Progenitor cell of endocrine pancreas (in vitro differentiated cells): ENCODE measurements around the gene SAFB. TPM values are rescaled to one million over a fixed set of nuclear protein-coding genes. Genes with fewer than 3 reads are reported as not detected.

ENCODE experiments used
- DNase-seq: peaks from one replicate; pipeline ENCODE4 v3.0.0; 2021; ENCODE audit warnings: low spot score; ENCODE audit not compliant: unreplicated experiment
- H3K27ac Mint-ChIP-seq: 2 replicates; pipeline ENCODE4 v1.8.0; 2021; ENCODE audit warnings: mild to moderate bottlenecking, moderate library complexity, mixed read lengths
- H3K27me3 Mint-ChIP-seq: 2 replicates; pipeline ENCODE4 v1.8.0; 2021; ENCODE audit warnings: mixed read lengths
- H3K36me3 Mint-ChIP-seq: 2 replicates; pipeline ENCODE4 v1.8.0; 2022; ENCODE audit warnings: mixed read lengths; ENCODE audit not compliant: insufficient read depth
- H3K4me1 Mint-ChIP-seq: 2 replicates; pipeline ENCODE4 v1.8.0; 2021; ENCODE audit warnings: low read depth, mixed read lengths
- H3K4me3 Mint-ChIP-seq: 2 replicates; pipeline ENCODE4 v1.8.0; 2021; ENCODE audit warnings: low read depth, mild to moderate bottlenecking, moderate library complexity, mixed read lengths
- H3K9me3 Mint-ChIP-seq: 2 replicates; pipeline ENCODE4 v1.8.0; 2021; ENCODE audit warnings: low read depth, mixed read lengths
- CTCF ChIP-seq: fragments of 200-600 bp; sonication (generic); IDR thresholded peaks from one replicate; pipeline ENCODE4 v1.5.0; 2021; ENCODE audit warnings: antibody characterized with exemption, mild to moderate bottlenecking; ENCODE audit not compliant: unreplicated experiment
- total RNA-seq: library from RNA; stranded (reverse); gene quantifications from 2 replicates; pipeline ENCODE4 v1.2.1, GENCODE V29; 2021

SAFB gene
- total RNA-seq, 1 donor from 2014 or later = 169 TPM

DNA sequence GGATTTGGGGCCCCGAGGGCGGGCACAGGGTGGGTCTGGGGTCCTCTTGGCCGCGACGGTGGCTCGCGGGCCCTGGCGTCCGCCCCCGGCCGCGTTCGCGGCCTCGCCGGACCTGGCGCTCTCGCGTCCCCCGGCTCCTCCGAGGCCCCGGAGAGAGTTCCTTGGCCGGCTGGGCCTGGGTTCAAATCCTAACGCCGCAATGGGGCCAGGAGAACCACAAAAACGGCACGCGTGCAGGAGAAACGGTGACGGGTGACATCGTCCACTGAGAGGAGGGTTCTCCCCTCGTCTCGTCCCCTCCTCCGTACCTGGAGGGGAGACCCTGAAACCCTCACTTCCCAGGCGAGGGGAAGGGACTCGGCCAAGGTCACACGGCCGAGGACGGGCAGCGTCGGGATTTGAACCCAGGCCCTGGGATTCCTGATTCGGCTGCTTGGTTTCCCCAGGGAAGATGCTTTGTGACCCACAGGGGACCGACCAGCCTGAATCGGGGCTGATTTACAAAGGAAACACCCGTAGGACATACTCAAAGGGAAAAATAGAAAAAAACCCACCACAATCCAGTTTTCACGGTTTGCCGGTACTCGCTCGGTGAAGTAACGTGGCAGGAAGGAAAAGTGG lies 624 bp downstream of the SAFB start:
- DNase-seq = no peak
- Mint-ChIP-seq H3K4me3 (peak overlapping the region; percentile 100), H3K36me3 (peaks cover 31% of the 10 kb centered on the region), H3K4me1 (peaks cover 41% of the 10 kb centered on the region), H3K27ac (peak overlapping the region; percentile 100), H3K9me3 (no peaks in the 10 kb centered on the region), H3K27me3 (no peaks in the 10 kb centered on the region)
- no peak for TF ChIP-seq CTCF

DNA sequence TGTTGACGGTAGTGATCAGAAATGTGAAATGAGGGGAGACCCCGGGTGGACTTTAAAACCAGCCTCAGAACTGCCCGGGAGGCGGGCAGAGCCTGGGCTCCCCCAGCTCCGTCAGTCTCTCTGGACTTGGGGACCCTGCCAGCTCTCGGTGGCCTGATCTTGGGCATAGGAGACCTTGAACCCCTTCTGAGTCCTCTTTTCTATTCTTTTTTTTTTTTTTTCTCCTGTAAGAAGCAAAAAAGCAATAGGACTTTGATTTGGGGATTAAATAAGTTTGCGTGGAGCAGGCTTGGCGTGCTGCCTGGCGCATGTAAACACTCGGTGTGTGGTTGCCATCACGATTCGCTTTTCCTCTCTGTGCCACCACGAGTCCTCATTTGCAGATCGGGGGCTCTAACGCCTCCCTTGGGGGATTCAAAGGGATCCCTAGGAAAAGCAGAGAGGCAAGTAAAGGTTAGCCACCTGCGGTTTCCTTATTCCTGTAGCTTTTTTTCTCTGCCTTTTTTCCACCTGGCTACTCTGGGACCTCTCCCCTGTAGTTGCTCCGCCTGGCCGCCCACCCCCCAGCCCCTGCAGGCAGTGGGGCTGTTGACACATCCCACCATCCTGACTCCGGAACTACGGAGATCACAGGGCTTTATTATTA lies 1.3 kb downstream of the SAFB start:
- H3K36me3 Mint-ChIP-seq = peaks cover 32% of the 10 kb centered on the region
- H3K4me3 Mint-ChIP-seq = peak overlapping the region; percentile 100
- H3K4me1 Mint-ChIP-seq = peaks cover 41% of the 10 kb centered on the region
- no peak for DNase-seq
- no peaks in the 10 kb centered on the region for H3K9me3 Mint-ChIP-seq
- TF ChIP-seq CTCF = no peak
- H3K27me3 Mint-ChIP-seq = no peaks in the 10 kb centered on the region
- H3K27ac Mint-ChIP-seq = peak overlapping the region; percentile 97

DNA sequence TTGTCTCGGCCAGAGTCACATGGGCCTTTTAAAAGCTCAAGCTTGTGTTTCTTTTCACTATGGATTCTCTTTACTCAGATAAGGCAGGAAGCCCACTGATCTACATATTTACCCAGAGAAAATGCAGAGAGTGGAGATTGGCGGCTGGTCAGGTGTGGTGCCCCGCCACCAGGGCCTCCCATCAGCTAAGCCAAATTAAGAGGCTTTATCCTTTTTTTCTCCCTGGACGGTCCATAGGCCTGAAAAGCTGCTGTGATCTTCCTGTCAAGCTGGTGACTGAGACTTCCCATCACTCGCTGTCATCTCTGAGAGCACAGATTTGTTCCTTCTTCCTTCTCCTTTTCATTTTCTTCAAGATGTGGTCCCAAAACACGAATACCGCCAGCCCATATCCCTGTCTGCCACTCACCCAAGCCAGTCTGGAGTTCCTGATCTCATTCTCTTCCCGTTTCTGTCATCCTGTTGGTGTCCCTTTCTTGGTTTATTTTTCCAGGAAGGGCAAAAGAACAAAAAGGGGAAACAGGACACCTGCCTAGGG lies 1.9 kb downstream of the SAFB start:
- peaks cover 41% of the 10 kb centered on the region for H3K4me1 Mint-ChIP-seq
- peak overlapping the region; percentile 97 for H3K27ac Mint-ChIP-seq
- no peak for TF ChIP-seq CTCF
- peak overlapping the region; percentile 100 for H3K4me3 Mint-ChIP-seq
- H3K36me3 Mint-ChIP-seq = peaks cover 31% of the 10 kb centered on the region
- H3K9me3 Mint-ChIP-seq = no peaks in the 10 kb centered on the region
- H3K27me3 Mint-ChIP-seq = no peaks in the 10 kb centered on the region
- no peak for DNase-seq

- no peaks in the 10 kb centered on the region for H3K27me3 Mint-ChIP-seq
- H3K27ac Mint-ChIP-seq = peak overlapping the region; percentile 97
- no peak for DNase-seq
- no peaks in the 10 kb centered on the region for H3K9me3 Mint-ChIP-seq
- H3K36me3 Mint-ChIP-seq = peaks cover 29% of the 10 kb centered on the region
- peaks cover 41% of the 10 kb centered on the region for H3K4me1 Mint-ChIP-seq
- H3K4me3 Mint-ChIP-seq = peak overlapping the region; percentile 100
- no peak for TF ChIP-seq CTCF
Measured at GRCh38 chr19:5625641-5626040, 2.8 kb downstream of the SAFB start.

DNA sequence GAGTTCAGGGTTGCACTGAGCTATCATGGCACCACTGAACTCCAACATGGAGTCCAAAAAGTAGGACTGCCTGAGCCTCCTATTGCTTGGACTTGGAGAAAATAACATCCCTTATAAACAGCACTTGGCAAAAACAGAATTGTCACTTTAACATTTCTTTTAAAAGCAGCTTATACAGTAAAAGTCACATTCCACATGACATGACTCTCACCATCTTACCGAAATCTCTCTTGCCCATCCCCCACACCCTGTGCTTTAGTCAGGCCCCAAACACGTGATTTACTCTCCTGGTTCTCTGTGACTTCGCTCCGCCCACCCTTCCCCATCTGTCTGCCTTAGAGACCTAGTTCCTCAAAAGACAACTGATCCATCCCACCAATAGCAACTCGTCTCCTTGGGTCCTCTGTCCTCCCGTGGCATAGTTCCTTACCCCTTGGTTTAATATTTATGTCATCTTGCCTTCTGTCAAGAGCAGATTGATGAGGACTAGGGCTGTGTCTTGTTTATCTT lies 4.6 kb downstream of the SAFB start:
- TF ChIP-seq CTCF = no peak
- no peaks in the 10 kb centered on the region for H3K27me3 Mint-ChIP-seq
- DNase-seq = no peak
- peaks cover 33% of the 10 kb centered on the region for H3K36me3 Mint-ChIP-seq
- H3K4me3 Mint-ChIP-seq = peak overlapping the region; percentile 23
- no peaks in the 10 kb centered on the region for H3K9me3 Mint-ChIP-seq
- peak overlapping the region; percentile 60 for H3K27ac Mint-ChIP-seq
- peaks cover 36% of the 10 kb centered on the region for H3K4me1 Mint-ChIP-seq
